NCI-H1048 (cell line): ENCODE measurements around the gene STIM1.
"Not testable (repeated sequence)": the region's sequence is repeated elsewhere in the genome, so short reads cannot be mapped to it uniquely, and the experiment has no call there.

Experiments used
- DNase-seq: peaks from one replicate; lab custom pipeline; 2025; lab: John Stamatoyannopoulos, UW

The STIM1 gene

GRCh38 chr11:3855808-3856491, 486 bp downstream of the STIM1 start:
- no peak for DNase-seq

GRCh38 chr11:3856856-3857553, 1.5 kb downstream of the STIM1 start:
- DNase-seq = no peak

- no peak for DNase-seq
Observed at GRCh38 chr11:3857628-3858027, 2.2 kb downstream of the STIM1 start.

GRCh38 chr11:3859373-3859881, 4.0 kb downstream of the STIM1 start:
- no peak for DNase-seq

GRCh38 chr11:3860375-3860774, 4.9 kb downstream of the STIM1 start:
- no peak for DNase-seq

- DNase-seq = not testable (repeated sequence)
Observed at GRCh38 chr11:3860898-3861393, 5.5 kb downstream of the STIM1 start.

GRCh38 chr11:3861683-3862082, 6.2 kb downstream of the STIM1 start:
- no peak for DNase-seq

GRCh38 chr11:3865388-3866193, 10.1 kb downstream of the STIM1 start:
- no peak for DNase-seq

GRCh38 chr11:3866206-3866605, 10.7 kb downstream of the STIM1 start:
- no peak for DNase-seq

- DNase-seq = no peak
Observed at GRCh38 chr11:3866836-3867208, 11.4 kb downstream of the STIM1 start.

- no peak for DNase-seq
Observed at GRCh38 chr11:3867209-3868091, 12.0 kb downstream of the STIM1 start.

GRCh38 chr11:3873712-3874349, 18.4 kb downstream of the STIM1 start:
- DNase-seq = no peak

- DNase-seq = no peak
Observed at GRCh38 chr11:3876613-3877012, 21.1 kb downstream of the STIM1 start.

- DNase-seq = no peak
Observed at GRCh38 chr11:3877364-3878257, 22.1 kb downstream of the STIM1 start.

- no peak for DNase-seq
Observed at GRCh38 chr11:3878258-3878584, 22.8 kb downstream of the STIM1 start.

- DNase-seq = no peak
Observed at GRCh38 chr11:3879216-3879966, 23.9 kb downstream of the STIM1 start.

GRCh38 chr11:3879967-3880542, 24.6 kb downstream of the STIM1 start:
- no peak for DNase-seq

- DNase-seq = no peak
Observed at GRCh38 chr11:3880724-3881123, 25.3 kb downstream of the STIM1 start.

GRCh38 chr11:3882655-3883054, 27.2 kb downstream of the STIM1 start:
- DNase-seq = no peak
